GM19099 (cell line): ENCODE data around the gene WFS1.

Experiments used
- POLR2A ChIP-seq: IDR thresholded peaks from 3 replicates; pipeline ENCODE4 v1.6.1; 2011; ENCODE audit warnings: low read depth; ENCODE audit not compliant: insufficient read length; ENCODE audit errors: extremely low read depth

The WFS1 gene

GRCh38 chr4:6269616-6270511, at the start of gene WFS1:
Gene WFS1 (plus strand): TSS chr4:6269850. CDS start chr4:6277456, 7,606 bp downstream.
- peak; percentile 47 for TF ChIP-seq POLR2A

GRCh38 chr4:6221301-6221850, 48.3 kb upstream of the WFS1 start:
- TF ChIP-seq POLR2A: no peak

- no peak for TF ChIP-seq POLR2A
Observed at GRCh38 chr4:6221851-6222760, 47.5 kb upstream of the WFS1 start.

- no peak for TF ChIP-seq POLR2A
Observed at GRCh38 chr4:6222761-6223292, 46.8 kb upstream of the WFS1 start.

GRCh38 chr4:6224735-6225134, 44.9 kb upstream of the WFS1 start:
- no peak for TF ChIP-seq POLR2A

GRCh38 chr4:6225469-6225868, 44.2 kb upstream of the WFS1 start:
- no peak for TF ChIP-seq POLR2A

GRCh38 chr4:6226506-6226905, 43.1 kb upstream of the WFS1 start:
- TF ChIP-seq POLR2A: no peak

- no peak for TF ChIP-seq POLR2A
Observed at GRCh38 chr4:6227412-6228157, 42.1 kb upstream of the WFS1 start.

GRCh38 chr4:6228158-6229067, 41.2 kb upstream of the WFS1 start:
- TF ChIP-seq POLR2A: no peak

- TF ChIP-seq POLR2A: no peak
Observed at GRCh38 chr4:6229095-6229494, 40.6 kb upstream of the WFS1 start.

GRCh38 chr4:6229671-6230501, 39.8 kb upstream of the WFS1 start:
- TF ChIP-seq POLR2A: no peak

- TF ChIP-seq POLR2A: no peak
Observed at GRCh38 chr4:6230502-6230785, 39.2 kb upstream of the WFS1 start.
